ENCODE results near the gene DNAJC8. TPM values are rescaled to one million over a fixed set of nuclear protein-coding genes. Genes with fewer than 3 reads are reported as not detected.

DNAJC8 gene
- polyA plus RNA-seq, 1 of the 3 experiments (the other 2 are of a cell fraction): 50.9 TPM

- Histone ChIP-seq H3K4me2 (no peak overlapping the region), H3K9me3 (no peaks in the 10 kb centered on the region), H3K27ac (ENCODE audit: low read depth in 2 of 2, low read length in 1 of 2) (no peak overlapping the region), H3K36me3 (replicated peaks in 1 of 2; ENCODE audit: control insufficient read depth in 1 of 2, insufficient read depth in 2 of 2, low read length in 1 of 2) (peaks cover 16 to 21% of the 10 kb centered on the region in 2 experiments), H3K27me3 (ENCODE audit: insufficient read depth) (no peaks in the 10 kb centered on the region), H3K79me2 (ENCODE audit: insufficient read depth) (no peaks in the 10 kb centered on the region), H4K20me1 (ENCODE audit: insufficient read depth) (no peaks in the 10 kb centered on the region), H2AFZ (ENCODE audit: low read depth) (no peak overlapping the region), H3K4me3 (ENCODE audit: low read depth in 2 of 2, low read length in 1 of 2) (no peak overlapping the region), H3K9ac (no peak overlapping the region), H3K9me2 (no peaks in the 10 kb centered on the region), H3K4me1 (ENCODE audit: control insufficient read depth in 1 of 2, insufficient read depth in 2 of 2, low read depth in 1 of 2, low read length in 1 of 2) (no peaks in the 10 kb centered on the region), H3F3A (replicated peaks; ENCODE audit: insufficient read depth) (no peaks in the 10 kb centered on the region)
- TF ChIP-seq TAF1 (IDR thresholded peaks at IDR 0.05; ENCODE audit: borderline replicate concordance, low read depth, low read length): no peak
- no peak for TF ChIP-seq RXRA (IDR thresholded peaks at IDR 0.05; ENCODE audit: borderline replicate concordance, low read depth)
- TF ChIP-seq TCF12 (IDR thresholded peaks at IDR 0.05): no peak
- TF ChIP-seq RAD21 (IDR thresholded peaks at IDR 0.05; ENCODE audit: low read length): no peak
- TF ChIP-seq ZBTB33 (IDR thresholded peaks at IDR 0.05; ENCODE audit: borderline replicate concordance, low read depth): no peak
- TF ChIP-seq POLR2AphosphoS5 (IDR thresholded peaks at IDR 0.05; ENCODE audit: low read depth, low read length): no peak
- no peak for TF ChIP-seq ELF1 (IDR thresholded peaks at IDR 0.05)
- TF ChIP-seq RCOR1 (IDR thresholded peaks at IDR 0.05; ENCODE audit: low read length): no peak
- no peak for TF ChIP-seq TEAD4 (IDR thresholded peaks at IDR 0.05; ENCODE audit: borderline replicate concordance, insufficient read depth)
- no peak for TF ChIP-seq MAX (IDR thresholded peaks at IDR 0.05; ENCODE audit: low read depth)
- no peak for TF ChIP-seq USF1 (IDR thresholded peaks at IDR 0.05; ENCODE audit: borderline replicate concordance, low read depth)
- no peak for TF ChIP-seq FOSL2 (IDR thresholded peaks at IDR 0.05; ENCODE audit: borderline replicate concordance, low read depth)
- TF ChIP-seq MXI1 (IDR thresholded peaks at IDR 0.05; ENCODE audit: low read depth, low read length): no peak
- no peak for TF ChIP-seq IRF3 (IDR thresholded peaks at IDR 0.05; ENCODE audit: low read depth, low read length)
- ChIA-PET POLR2A (no interaction called here), CTCF (interaction anchor here (0.6 to 1.5 kb wide), 3 partner anchors 13 to 106 kb away, joined by 3 to 6 read pairs (median 3); no protein-coding TSS in a partner anchor)
- WGBS (ENCODE audit: low lambda C conversion rate): 92% methylated on average over 1 of the region's 1 CpG
- DNase-seq: no peak
These were observed 37.0 kb downstream of the DNAJC8 start for GRCh38 chr1:28195780-28196179.
